Head of caudate nucleus (tissue), 42 donors: ENCODE measurements around the gene ZBTB38.

ENCODE experiments used
- DNase-seq, 42 donors: peaks; one replicate each; pipeline versions ENCODE4 v3.0.0 to v3.0.0-alpha.2; 2020 to 2021; ENCODE audit warnings: mixed read lengths in 7 of 42
- intact Hi-C: fragments of 100-400 bp; cut with DNase I; formaldehyde crosslinking; loops from one replicate; pipeline ENCODE4 v1.15.0; 2022

Gene ZBTB38

DNA sequence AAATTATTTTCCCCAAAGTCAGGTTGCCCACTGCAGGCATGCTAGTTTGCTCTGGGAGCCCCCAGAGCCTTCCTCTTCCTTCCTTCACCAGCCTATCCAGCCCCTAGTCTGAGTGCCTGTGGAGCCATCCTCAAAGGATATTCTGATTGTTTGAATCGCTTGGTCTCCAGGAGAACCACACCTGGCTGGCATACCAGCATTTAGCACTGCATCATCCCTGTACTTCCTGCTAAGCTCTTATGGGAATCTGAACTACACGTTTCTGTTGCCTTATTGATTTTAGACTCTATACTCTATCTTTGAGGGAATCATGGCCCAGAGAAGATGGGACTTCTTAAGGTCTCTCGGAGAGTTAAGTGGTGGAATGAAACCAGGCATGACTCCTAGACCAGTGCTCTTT is 26.3 kb downstream of the ZBTB38 start:
- no peak for DNase-seq
- intact Hi-C loops: no loop called here

DNA sequence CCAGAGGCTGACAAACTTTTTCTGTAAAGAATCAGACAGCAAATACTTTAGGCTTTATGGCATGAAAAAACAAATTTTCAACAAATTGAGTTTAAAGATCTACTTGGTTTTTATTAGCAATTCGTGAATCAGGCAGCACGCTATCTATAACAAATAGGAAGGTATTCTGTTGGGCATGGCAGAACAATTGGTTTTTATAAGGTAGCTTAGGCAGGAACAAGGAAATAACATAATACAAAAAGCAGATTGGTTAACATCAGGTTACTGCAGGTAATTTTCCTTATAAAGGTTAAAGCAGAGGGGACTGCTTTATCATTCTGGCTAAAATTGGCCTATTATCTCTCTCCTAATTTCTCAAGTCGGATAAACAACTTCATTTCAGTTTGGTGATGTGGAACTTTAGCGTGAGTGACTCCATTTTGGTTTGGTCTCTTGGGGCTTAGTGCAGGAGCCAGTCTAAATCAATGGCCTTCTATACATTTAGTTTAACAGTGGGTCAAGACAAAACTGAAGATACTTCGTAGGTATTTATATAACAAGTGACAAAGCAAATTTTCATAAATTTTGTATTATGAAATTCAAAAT is 26.8 kb downstream of the ZBTB38 start:
- DNase-seq: no peak
- intact Hi-C loops: no loop called here

DNA sequence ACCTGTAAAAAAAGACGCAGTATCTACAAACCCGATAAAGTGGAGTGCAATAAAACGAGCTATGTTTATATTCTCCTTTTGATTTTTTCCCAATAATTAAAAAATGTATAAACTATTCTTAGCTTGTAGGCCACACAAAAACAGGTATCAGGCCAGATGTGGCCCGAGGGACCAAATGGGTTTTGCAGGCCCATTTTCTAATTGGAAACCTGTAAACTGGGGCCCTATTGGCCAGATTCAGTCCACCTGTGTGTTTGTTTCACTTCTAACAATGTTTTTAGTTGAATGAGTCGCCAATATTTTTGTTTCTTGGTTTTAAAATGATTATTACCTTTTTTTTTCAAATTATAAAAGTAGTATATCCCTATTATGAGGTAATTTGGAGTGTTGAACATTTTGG is 29.7 kb downstream of the ZBTB38 start:
- intact Hi-C loops: no loop called here
- peak in 1 of 42 donors; percentile 25 for DNase-seq

DNA sequence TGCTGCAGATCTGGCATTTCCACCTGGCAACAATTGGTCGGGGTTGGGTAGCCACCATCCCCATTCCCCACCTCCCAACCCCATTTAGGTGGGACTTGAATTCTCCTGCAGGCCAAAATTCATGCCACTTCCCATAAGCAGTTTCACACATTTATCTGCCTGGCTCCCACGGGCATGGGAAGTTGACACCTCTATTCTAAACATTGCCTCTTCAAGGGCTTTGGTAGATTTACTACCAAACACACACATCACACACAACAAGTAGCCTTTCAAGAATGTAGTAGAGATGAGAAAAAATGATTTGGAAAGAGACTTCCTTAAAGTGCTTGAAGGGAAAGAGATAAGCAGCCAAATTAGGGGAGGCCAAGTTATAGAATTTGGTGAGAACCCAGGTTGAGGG is 30.9 kb downstream of the ZBTB38 start:
- intact Hi-C loops: no loop called here
- peak in 1 of 42 donors; percentile 39 for DNase-seq

DNA sequence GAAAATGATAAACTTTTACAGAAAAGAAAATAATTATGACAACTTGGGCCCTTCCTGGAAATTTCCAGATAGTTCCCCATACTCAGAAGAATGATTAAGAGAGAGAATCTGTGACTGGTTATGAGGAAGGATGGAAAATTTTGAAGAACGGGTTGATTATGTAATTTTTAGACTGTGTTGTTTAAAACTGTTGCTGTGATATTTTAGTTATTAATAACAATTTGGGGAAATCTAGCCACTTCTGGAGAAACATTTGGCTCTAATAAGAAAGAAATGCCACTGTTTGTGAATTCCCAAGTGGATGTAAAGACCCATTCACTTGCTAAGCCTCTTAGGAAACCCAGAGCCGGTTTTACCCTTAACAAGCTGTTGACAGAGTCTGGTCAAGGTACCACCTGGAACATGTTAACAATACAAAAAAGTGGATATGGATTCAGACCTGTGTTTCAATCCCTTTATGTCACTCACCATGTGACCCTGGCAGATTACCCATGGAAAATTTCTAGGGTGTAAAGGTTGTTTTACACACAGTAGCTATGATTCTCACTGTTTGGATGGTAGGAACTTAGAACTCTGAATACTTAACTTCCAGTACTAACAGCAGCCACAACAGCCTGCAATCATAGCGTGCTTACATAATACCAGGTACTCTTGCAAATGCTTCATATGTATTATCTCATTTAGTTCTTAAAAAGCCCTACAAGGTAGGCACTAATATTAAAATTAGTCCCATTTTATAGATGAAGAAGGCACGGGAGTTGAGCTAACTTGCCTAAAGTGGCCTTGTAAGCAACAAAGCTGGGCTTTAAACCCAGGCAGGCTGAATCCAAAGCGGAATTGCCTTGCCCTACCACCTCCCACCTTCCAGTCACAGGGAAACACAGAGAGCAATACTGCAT is 32.0 kb downstream of the ZBTB38 start:
- intact Hi-C loops: no loop called here
- DNase-seq: peak in 1 of 42 donors; percentile 39

DNA sequence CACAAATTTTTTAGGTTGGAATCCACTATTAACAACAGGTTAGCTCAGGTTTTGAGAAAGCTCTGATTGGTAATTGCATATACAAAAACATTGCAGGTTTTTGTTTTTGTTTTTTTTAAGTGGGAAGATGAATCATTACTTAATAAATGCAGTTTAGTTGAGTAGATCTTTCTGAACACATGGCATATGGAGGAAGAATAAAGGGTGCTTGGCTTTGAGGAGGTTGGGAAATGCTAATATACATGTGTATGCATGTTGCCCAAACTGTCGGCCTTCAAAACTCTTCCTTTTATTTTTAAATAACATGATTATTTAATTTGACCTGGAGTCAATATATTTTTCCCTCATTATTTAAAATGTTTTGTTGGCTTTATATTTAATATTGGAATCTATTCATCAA is 32.8 kb downstream of the ZBTB38 start:
- intact Hi-C loops: no loop called here
- peak in 1 of 42 donors; percentile 18 for DNase-seq

DNA sequence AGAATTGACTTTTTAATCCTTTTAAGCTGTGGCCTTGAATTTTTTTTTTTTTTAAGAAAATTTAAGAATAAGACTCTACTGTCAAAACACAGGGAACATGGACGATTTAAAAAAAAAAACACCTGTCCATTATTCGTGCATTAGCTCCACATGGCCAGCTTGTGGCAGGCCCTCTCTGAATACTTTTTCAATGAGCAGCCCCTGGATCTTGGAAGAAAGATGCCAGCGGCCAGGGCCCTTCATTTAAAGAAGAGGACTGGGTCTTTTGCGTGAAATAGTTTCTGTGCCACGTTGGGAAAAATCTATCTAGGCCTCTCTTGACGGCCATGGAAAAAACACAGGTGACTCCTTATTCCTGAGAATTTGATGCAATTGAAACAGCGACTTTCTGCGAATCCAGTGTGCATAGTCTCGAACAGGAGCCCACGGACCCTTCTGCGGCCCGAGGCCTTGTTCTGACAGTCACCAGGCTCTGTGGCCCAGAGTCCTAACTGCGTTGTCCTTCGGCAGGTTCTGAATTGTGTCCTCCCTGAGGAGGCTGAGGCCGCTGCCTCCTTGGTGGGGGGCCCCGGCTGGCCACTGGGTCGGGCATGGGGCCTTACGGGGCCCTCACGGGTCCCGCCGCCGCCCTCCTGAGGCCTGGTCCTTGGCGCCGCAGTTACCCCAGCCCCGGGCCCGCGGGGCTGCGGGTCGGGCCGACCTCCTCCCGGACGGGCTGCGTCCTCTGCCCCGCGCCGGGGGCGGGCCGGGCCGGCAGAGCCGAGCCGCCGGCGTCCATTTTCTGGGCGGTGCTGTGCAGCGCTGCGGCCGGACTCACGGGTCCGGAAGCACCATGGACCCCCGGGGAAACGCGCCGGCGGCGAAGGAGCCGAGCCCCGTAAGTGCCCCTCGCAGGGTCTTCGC is 33.5 kb downstream of the ZBTB38 start:
- DNase-seq: peak in 34 of 42 donors; percentile 26 to 75 (median 48)
- intact Hi-C loops: no loop called here

DNA sequence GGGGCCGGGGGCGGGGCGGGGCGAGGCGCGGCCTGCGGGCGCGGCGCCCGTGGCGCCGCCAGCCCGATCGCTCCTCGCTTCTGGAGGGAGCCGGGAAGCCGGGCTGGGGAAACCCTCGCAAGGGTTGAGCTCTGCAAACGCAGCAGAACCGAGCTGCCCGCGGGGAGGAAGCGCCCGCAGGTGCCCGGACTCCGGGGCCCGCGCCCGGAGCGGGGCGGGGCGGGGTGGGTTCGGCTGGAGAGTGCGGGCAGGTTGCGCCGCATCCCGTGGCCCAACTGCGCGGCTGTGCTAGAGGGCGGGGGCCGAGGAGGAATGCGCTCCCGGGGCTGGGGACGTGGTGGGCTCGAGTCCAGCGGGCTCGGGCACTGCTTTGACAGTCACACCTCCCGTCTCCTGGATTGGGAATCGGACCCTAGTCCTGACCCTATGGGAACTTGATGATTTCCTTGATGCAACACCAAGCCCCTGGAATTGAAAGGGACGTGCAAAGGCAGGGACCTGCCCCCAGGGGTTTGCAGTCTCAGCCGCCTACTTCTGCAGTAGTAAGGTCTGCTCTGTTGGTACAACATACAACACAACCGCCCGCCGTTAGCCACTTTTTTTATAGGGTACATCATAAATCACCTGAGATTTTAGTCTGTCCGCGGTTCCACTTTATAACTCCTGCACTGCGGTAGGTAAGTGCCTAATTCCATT is 34.3 kb downstream of the ZBTB38 start:
- intact Hi-C loops: no loop called here
- DNase-seq: peak in 40 of 42 donors; percentile 41 to 84 (median 69)

DNA sequence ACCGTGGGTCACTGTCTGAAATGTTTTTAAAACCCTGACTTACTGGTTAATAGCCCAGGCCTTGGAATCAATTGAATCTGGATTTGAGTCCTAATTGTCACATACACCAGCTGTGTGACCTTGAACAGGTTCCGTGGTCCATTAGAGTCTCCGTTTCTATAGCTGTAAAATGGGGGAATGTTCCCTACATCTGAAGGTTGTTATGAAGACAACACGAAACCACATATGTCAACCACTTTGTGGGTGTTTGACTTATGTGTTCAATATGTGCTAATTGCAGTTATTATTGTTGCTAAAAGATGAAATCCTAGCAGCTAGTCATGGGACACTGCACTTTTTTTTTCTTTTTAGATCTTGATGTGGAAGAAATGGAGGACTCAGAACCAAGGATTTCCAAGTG is 35.3 kb downstream of the ZBTB38 start:
- DNase-seq: peak in 1 of 42 donors; percentile 28
- intact Hi-C loops: no loop called here

DNA sequence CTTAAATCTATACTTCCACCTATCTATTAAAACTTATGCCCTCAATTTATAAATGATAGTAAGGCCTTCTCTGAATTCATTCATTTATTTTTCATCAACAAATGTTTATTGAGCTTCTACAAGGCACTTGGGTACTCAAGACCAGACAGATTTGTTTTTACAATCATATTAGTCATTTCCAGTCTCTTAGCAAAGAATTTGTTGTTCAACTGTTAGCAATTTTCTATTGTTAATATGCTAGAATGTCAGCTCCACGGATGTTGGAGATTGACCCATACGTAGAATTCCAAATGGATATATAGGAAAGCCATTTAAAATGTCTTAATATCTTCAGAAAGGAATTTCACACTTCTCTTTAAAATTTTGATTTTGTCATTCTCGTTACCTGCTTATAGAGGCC is 36.7 kb downstream of the ZBTB38 start:
- intact Hi-C loops: no loop called here
- DNase-seq: no peak

DNA sequence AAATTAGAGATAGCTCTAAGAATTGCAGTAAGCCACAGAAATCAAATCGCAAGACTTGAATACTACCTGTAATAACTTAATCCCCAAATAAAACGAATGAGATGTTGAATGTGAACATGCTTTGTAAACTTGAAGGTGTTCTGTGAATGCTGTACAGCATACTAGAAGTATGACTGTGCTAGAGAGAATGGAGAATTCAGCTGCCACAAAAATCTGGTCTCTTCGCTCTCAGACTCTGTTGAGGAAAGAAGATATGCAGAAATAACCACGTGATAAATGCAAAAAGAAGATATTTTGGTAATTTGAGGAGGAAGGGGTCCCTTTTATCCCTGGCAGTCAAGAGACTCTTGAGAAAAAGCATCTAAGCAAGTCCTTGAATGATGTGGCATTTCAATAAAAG is 37.3 kb downstream of the ZBTB38 start:
- no peak for DNase-seq
- intact Hi-C loops: no loop called here

DNA sequence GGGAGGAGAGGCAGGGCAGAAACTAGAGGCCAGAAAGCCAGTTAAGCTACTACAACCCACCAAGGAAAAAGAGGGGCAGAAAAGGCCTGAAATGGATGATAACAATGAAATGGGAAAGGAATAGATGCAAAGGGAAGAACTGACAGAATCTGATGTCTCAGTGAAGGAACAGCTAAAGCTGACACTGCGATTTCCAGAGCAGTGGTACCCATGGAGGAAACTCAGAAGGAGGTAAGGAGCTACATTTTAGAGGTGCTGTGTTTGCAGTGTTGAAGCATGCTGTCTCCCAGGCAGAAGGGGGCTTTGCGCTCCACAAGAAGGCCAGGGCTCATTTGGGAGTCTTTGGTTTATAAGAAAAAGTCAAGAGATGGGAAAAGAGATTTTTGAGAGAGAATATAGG is 38.0 kb downstream of the ZBTB38 start:
- intact Hi-C loops: no loop called here
- DNase-seq: no peak

DNA sequence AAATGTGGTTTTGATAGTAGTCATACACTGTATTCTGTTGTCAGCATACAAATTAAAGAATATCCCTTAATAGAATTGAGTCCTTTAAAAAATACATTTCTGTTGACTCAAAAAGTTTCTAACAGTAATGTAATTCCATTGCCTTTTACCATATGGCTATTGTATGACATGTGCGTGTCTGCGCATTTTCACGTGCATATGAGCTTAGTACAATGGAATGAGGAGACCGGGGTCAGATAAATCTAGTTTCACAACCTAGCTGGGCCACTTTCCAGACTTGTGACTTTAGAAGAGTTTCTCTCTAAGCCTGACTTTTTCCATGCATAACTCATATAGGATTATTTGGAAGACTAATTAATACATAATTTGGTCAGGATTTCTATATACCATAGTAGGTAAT is 38.7 kb downstream of the ZBTB38 start:
- intact Hi-C loops: no loop called here

DNA sequence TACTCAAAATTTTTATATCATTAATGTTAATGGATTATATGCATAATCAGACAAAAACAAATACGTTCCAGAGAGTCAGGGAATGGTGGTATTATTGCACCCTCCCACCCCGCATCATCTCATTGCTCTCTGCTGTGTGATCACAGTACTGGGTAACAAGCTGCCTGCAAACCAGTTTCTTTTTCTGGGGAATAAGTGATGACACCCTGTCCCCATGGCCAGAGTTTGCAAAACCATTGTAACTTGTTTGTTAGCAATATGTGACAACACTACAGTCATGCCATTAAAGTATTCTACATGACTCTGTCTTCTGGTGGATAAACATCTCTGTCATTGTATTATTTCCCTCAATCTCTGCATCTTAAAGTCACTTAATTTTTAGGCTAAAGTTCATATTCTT is 39.5 kb downstream of the ZBTB38 start:
- intact Hi-C loops: no loop called here

More for the DNA sequence above, 38.7 kb downstream of the ZBTB38 start:
- no peak for DNase-seq

DNA sequence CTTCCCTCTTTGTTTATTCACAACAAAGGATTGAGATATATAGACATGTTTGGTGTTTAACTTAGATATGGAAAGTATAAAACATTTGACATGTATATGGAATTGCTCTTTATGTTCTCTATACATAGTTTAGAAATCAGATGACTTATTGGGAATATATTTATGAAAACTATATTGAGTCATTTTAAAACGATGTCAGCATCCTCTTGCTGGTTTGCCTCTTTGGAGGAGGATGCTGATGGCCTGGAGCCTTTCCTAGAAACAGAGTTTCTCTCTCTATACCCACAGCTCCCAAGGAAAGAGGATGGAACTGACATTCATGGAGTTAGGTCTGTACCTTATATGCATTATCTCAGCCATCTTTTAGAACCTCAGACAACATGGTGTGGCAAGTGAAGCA is 40.3 kb downstream of the ZBTB38 start:
- intact Hi-C loops: no loop called here
- no peak for DNase-seq

More for the DNA sequence above, 39.5 kb downstream of the ZBTB38 start:
- peak in 1 of 42 donors; percentile 25 for DNase-seq

DNA sequence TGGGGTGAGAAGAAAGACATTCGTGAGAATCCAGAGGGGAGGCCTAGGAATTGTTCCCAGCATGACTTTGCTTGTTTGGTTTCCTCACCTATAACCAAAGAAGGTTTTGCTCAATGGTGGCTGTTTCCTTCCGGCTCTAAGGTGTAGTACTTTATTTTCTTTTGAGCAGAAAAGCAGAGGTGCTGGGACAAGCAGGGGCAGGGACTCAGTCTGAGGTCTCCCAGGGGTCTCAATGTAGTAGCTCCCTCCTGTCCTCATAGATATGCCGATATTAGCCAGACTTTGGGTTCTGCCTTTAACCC is 41.6 kb downstream of the ZBTB38 start:
- intact Hi-C loops: loop anchor here (5.0 kb wide), 1 partner anchor 43 kb away; the partner anchor contains the start of gene ZBTB38
- no peak for DNase-seq

DNA sequence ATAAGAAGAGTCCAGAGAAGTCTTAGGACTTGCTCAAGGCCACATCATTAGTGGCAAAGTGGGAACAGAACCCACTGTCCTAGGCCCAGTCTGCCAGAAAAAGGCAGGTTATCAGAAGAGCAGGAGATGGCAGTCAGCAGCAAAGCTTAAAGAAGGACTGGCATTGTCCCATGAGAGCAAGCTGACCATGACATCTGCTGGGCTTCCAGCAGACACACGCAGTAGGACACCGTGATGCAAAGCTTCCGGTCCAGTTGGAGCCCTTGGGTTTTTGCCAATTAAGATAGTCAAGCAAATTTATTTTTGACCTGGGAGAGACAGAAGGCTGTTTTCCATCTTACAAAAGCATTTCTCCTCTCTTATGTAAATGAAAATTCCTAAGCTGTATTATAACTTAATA is 42.1 kb downstream of the ZBTB38 start:
- intact Hi-C loops: loop anchor here (5.0 kb wide), 1 partner anchor 43 kb away; the partner anchor contains the start of gene ZBTB38
- DNase-seq: peak in 37 of 42 donors; percentile 19 to 84 (median 53)

DNA sequence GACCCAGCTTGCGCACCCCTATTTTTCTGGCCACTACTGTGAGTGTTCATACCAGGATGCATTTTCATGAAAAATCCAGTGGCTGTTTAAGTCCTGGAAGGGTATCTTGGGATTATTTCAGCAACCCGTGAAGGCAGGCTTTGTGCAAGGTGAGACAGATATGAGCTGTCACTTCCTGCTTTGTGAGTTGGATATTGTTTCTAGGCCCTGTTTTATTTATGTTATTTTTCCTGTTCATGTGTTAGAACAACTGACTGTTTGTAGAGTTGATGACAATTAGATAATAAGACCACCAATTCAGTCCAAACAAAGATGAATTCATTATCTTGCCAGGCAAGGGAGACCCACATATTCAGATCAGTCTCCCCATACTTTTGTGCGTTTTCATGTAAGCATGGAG is 42.5 kb downstream of the ZBTB38 start:
- intact Hi-C loops: loop anchor here (5.0 kb wide), 1 partner anchor 44 kb away; the partner anchor contains the start of gene ZBTB38

DNA sequence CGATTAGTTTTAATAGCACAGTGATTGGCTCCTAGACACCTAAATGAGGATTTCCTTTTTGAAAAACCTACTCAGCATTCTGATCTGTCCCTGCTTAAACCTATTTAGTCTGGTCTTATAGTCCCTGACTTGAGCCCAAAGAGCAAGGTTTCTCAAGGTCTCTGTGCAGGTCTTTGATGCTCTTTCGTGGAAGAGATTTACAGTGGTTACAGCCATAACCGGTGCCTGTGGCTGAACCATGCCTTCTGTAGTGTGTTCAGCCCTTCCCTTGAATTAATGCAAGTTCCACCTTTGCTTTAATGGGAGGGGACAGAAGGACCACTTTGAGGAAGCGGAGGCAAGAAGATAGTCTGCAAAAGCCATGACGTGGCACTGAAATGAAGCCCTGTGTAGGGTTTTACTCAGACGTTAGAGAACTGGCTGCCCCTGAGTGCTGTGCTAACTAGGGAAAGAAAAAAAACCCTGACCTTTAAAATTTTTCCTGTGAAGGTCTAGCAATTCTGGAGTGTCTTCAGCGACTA is 43.0 kb downstream of the ZBTB38 start:
- peak in 7 of 42 donors; percentile 11 to 65 (median 45) for DNase-seq
- intact Hi-C loops: loop anchor here (5.0 kb wide), 1 partner anchor 44 kb away; the partner anchor contains the start of gene ZBTB38

More for the DNA sequence above, 42.5 kb downstream of the ZBTB38 start:
- no peak for DNase-seq
